Measurements from ENCODE around the gene ALX1.
"Not testable (repeated sequence)": the region's sequence is repeated elsewhere in the genome, so short reads cannot be mapped to it uniquely, and the experiment has no call there.

The ALX1 gene

GRCh38 chr12:85279449-85280164 lies 413 bp upstream of the ALX1 start:
- Mint-ChIP-seq H3K4me3 (no peak overlapping the region), H3K36me3 (no peaks in the 10 kb centered on the region), H3K9me3 (no peaks in the 10 kb centered on the region), H3K4me1 (no peaks in the 10 kb centered on the region), H3K27ac (no peak overlapping the region)
- ATAC-seq (no peak), DNase-seq (ENCODE audit: low spot score in 2 of 2) (no peak)

GRCh38 chr12:85280984-85281630 lies 1.1 kb downstream of the ALX1 start:
- DNase-seq (ENCODE audit: low spot score in 2 of 2) (no peak), ATAC-seq (no peak)
- Mint-ChIP-seq H3K9me3 (no peaks in the 10 kb centered on the region), H3K27ac (no peak overlapping the region), H3K36me3 (no peaks in the 10 kb centered on the region), H3K4me3 (no peak overlapping the region), H3K4me1 (no peaks in the 10 kb centered on the region)

GRCh38 chr12:85281636-85282312 lies 1.8 kb downstream of the ALX1 start:
- DNase-seq (ENCODE audit: low spot score in 2 of 2): no peak
- H3K9me3 Mint-ChIP-seq: no peaks in the 10 kb centered on the region
- H3K4me1 Mint-ChIP-seq: no peaks in the 10 kb centered on the region
- H3K27ac Mint-ChIP-seq: no peak overlapping the region
- no peaks in the 10 kb centered on the region for H3K36me3 Mint-ChIP-seq
- ATAC-seq: no peak
- H3K4me3 Mint-ChIP-seq: no peak overlapping the region

DNA sequence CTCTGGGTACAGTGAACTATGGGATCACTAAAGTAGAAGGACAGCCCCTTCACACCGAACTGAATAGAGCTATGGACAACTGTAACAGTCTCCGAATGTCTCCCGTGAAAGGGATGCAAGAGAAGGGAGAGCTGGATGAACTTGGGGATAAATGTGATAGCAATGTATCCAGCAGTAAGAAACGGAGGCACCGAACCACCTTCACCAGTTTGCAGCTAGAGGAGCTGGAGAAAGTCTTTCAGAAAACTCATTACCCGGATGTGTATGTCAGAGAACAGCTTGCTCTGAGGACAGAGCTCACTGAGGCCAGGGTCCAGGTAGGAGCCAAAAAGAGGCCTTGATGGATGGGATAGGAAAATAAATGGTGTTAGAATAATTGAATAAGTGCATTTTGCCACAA lies 3.5 kb downstream of the ALX1 start:
- Mint-ChIP-seq H3K27ac (no peak overlapping the region), H3K4me1 (no peaks in the 10 kb centered on the region), H3K9me3 (no peaks in the 10 kb centered on the region), H3K36me3 (no peaks in the 10 kb centered on the region), H3K4me3 (no peak overlapping the region)
- ATAC-seq (no peak), DNase-seq (ENCODE audit: low spot score in 2 of 2) (no peak)

GRCh38 chr12:85296362-85296761 lies 16.3 kb downstream of the ALX1 start:
- Mint-ChIP-seq H3K36me3 (no peaks in the 10 kb centered on the region), H3K4me3 (no peak overlapping the region), H3K4me1 (no peaks in the 10 kb centered on the region), H3K27ac (no peak overlapping the region), H3K9me3 (peaks cover 8% of the 10 kb centered on the region)
- DNase-seq (ENCODE audit: low spot score in 2 of 2) (no peak), ATAC-seq (no peak)

GRCh38 chr12:85299053-85299452 lies 19.0 kb downstream of the ALX1 start:
- H3K9me3 Mint-ChIP-seq: peaks cover 5% of the 10 kb centered on the region

DNA sequence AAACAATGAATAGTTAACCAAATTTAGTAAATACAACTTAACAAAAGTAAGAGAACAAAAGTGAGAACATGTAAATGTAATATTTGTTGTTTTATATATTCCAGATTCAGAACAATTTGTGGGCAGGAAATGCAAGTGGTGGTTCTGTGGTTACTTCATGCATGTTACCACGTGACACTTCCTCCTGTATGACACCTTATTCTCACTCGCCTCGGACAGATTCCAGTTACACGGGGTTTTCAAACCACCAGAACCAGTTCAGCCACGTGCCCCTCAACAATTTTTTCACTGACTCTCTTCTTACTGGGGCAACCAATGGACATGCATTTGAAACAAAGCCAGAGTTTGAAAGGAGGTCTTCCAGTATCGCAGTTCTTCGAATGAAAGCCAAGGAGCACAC lies 21.0 kb downstream of the ALX1 start:
- ATAC-seq: no peak
- H3K9me3 Mint-ChIP-seq: peaks cover 5% of the 10 kb centered on the region
- no peaks in the 10 kb centered on the region for H3K36me3 Mint-ChIP-seq
- no peak for DNase-seq (ENCODE audit: low spot score in 2 of 2)
- H3K4me3 Mint-ChIP-seq: no peak overlapping the region
- no peaks in the 10 kb centered on the region for H3K4me1 Mint-ChIP-seq
- H3K27ac Mint-ChIP-seq: no peak overlapping the region

More at GRCh38 chr12:85299053-85299452, 19.0 kb downstream of the ALX1 start:
- H3K4me1 Mint-ChIP-seq: no peaks in the 10 kb centered on the region
- H3K4me3 Mint-ChIP-seq: no peak overlapping the region
- ATAC-seq (no peak), DNase-seq (ENCODE audit: low spot score in 2 of 2) (no peak)
- H3K36me3 Mint-ChIP-seq: no peaks in the 10 kb centered on the region
- no peak overlapping the region for H3K27ac Mint-ChIP-seq

- ATAC-seq (no peak), DNase-seq (ENCODE audit: low spot score in 2 of 2) (no peak)
- no peaks in the 10 kb centered on the region for H3K4me1 Mint-ChIP-seq
- no peak overlapping the region for H3K4me3 Mint-ChIP-seq
- H3K27ac Mint-ChIP-seq: no peak overlapping the region
- H3K36me3 Mint-ChIP-seq: no peaks in the 10 kb centered on the region
- peaks cover 3% of the 10 kb centered on the region for H3K9me3 Mint-ChIP-seq
Observed at GRCh38 chr12:85308374-85308773, 28.4 kb downstream of the ALX1 start.

- no peaks in the 10 kb centered on the region for H3K36me3 Mint-ChIP-seq
- H3K4me1 Mint-ChIP-seq: no peaks in the 10 kb centered on the region
- no peak overlapping the region for H3K4me3 Mint-ChIP-seq
- ATAC-seq: no peak
- no peak for DNase-seq (ENCODE audit: low spot score in 2 of 2)
- H3K27ac Mint-ChIP-seq: no peak overlapping the region
- H3K9me3 Mint-ChIP-seq: peaks cover 3% of the 10 kb centered on the region
Observed at GRCh38 chr12:85309125-85309566, 29.1 kb downstream of the ALX1 start.

DNA sequence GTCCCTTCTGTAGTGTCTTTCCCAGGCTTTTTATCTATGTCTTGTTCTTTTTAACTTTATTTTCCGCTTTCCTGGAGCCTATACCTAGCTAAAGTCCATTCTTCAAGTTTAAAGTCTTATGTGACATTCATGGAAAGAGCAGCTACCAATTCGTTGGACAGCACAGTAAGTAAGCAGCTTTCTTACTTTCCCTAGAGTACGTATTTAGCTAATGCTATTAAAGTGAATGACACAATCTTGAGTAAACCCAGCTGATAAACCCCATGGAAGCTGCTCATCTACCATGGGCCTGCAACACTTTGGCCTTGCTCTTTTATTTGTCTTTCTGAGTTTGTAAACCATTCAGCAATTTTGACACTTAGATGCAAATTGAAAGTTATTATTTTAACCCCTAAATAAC lies 30.0 kb downstream of the ALX1 start:
- H3K27ac Mint-ChIP-seq: no peak overlapping the region
- ATAC-seq (no peak), DNase-seq (ENCODE audit: low spot score in 2 of 2) (no peak)
- no peaks in the 10 kb centered on the region for H3K4me1 Mint-ChIP-seq
- H3K36me3 Mint-ChIP-seq: no peaks in the 10 kb centered on the region
- peaks cover 3% of the 10 kb centered on the region for H3K9me3 Mint-ChIP-seq
- H3K4me3 Mint-ChIP-seq: no peak overlapping the region

- no peaks in the 10 kb centered on the region for H3K36me3 Mint-ChIP-seq
Observed at GRCh38 chr12:85310456-85311076, 30.5 kb downstream of the ALX1 start.

DNA sequence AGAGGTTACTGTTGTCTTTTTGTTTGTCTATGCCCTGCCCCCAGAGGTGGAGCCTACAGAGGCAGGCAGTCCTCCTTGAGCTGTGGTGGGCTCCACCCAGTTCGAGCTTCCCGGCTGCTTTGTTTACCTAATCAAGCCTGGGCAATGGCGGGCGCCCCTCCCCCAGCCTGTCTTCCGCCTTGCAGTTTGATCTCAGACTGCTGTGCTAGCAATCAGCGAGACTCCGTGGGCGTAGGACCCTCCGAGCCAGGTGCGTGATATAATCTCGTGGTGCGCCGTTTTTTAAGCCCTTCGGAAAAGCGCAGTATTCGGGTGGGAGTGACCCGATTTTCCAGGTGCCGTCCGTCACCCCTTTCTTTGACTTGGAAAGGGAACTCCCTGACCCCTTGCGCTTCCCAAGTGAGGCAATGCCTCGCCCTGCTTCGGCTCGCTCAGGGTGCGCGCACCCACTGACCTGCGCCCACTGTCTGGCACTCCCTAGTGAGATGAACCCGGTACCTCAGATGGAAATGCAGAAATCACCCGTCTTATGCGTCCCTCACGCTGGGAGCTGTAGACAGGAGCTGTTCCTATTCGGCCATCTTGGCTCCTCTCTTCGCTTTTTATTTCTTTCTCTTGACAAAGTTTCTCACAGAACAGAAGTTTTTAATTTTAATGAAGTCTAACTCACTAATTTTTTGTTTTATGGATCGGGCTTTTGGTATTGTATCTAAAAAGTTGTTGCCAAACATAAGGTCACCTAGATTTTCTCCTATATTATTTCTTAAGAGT lies 38.0 kb downstream of the ALX1 start:
- peaks cover 15% of the 10 kb centered on the region for H3K9me3 Mint-ChIP-seq
- ATAC-seq; H3K36me3 Mint-ChIP-seq; DNase-seq (ENCODE audit: low spot score in 2 of 2); H3K4me1 Mint-ChIP-seq; H3K27ac Mint-ChIP-seq; H3K4me3 Mint-ChIP-seq: not testable (repeated sequence)

More at GRCh38 chr12:85310456-85311076, 30.5 kb downstream of the ALX1 start:
- ATAC-seq: no peak
- Mint-ChIP-seq H3K9me3 (peaks cover 3% of the 10 kb centered on the region), H3K4me3 (no peak overlapping the region), H3K27ac (no peak overlapping the region), H3K4me1 (no peaks in the 10 kb centered on the region)
- no peak for DNase-seq (ENCODE audit: low spot score in 2 of 2)

DNA sequence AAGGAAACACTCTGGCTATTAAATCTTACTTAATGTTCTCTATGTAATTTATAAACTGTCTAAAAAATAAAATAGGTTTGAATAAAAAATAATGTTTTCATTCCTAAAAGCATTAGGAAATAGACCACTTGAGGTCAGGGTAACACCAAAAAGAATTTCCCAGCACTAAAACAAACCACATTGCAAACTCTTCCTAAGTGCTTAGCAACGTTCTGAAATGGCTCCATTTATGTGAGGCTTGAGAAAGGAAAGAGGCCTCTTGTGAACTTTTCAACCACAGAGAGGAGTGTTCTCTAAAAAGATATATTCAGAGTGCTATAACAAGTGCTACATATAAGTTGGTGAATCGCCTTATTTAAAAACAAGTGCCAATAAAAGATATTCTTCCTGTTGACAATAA lies 42.7 kb downstream of the ALX1 start:
- Mint-ChIP-seq H3K9me3 (peaks cover 19% of the 10 kb centered on the region), H3K4me3 (no peak overlapping the region), H3K27ac (no peak overlapping the region), H3K4me1 (no peaks in the 10 kb centered on the region), H3K36me3 (no peaks in the 10 kb centered on the region)
- no peak for DNase-seq (ENCODE audit: low spot score in 2 of 2)
- no peak for ATAC-seq

DNA sequence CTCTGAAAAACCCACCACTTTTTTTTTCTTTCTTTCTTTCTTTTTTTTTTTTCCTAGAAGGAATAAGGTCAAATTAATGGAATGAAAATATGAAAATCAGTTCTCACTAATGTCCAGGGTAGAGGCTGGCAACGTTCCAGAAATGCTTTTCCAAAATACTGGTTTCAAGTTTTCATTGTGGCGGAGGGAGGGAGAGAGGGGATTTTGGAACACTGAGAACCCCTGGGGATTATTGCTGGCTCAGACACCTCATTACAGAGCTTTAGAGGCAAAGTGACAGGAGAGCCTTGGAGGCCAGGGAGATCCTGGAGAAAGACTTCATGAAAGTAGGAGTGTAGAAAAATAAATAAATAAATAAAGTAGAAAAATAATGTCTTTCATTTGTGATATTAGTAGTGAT lies 45.4 kb downstream of the ALX1 start:
- no peaks in the 10 kb centered on the region for H3K36me3 Mint-ChIP-seq
- peaks cover 13% of the 10 kb centered on the region for H3K9me3 Mint-ChIP-seq
- DNase-seq (ENCODE audit: low spot score in 2 of 2) (no peak), ATAC-seq (no peak)
- H3K27ac Mint-ChIP-seq: no peak overlapping the region
- H3K4me1 Mint-ChIP-seq: no peaks in the 10 kb centered on the region
- H3K4me3 Mint-ChIP-seq: no peak overlapping the region

DNA sequence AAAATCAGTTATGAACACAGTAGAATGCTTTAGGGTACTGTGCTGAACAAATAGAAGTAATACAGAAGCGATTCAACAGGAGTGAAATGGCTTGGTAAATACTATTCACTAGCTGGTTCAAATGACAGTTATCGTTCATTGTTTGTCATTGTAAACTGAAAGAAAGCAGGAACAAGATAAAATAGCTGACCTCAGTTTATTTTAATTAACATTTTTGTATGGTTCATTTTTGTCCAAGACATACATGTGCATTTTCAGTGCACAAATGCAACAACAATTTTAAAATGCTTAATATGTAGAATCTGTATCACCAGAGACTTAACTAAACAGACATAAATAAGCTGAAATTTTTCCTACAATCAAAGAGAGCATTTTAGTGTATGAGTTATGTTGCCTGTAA lies 49.9 kb downstream of the ALX1 start:
- H3K36me3 Mint-ChIP-seq: no peaks in the 10 kb centered on the region
- no peak overlapping the region for H3K27ac Mint-ChIP-seq
- no peak for ATAC-seq
- peaks cover 20% of the 10 kb centered on the region for H3K9me3 Mint-ChIP-seq
- DNase-seq (ENCODE audit: low spot score in 2 of 2): no peak
- H3K4me1 Mint-ChIP-seq: no peaks in the 10 kb centered on the region
- no peak overlapping the region for H3K4me3 Mint-ChIP-seq
